SU-DHL-6 (cell line): ENCODE measurements around the gene DHRS1.
A peak's percentile ranks its signal among the peaks of the same experiment; 100 is the strongest.
"Not testable (repeated sequence)": the region's sequence is repeated elsewhere in the genome, so short reads cannot be mapped to it uniquely, and the experiment has no call there.

Experiments used
- H2AFZ ChIP-seq: fragments of 200-600 bp; sonication (generic); 2 replicates; pipeline ENCODE4 v1.6.1; 2014; ENCODE audit warnings: low read depth, mild to moderate bottlenecking, moderate library complexity, mixed read lengths, antibody characterized with exemption, low read length; ENCODE audit not compliant: severe bottlenecking
- H3F3A ChIP-seq: fragments of 200-600 bp; shearing (Covaris generic); 2 replicates; pipeline ENCODE4 v1.6.0; 2016; ENCODE audit warnings: antibody characterized with exemption, mild to moderate bottlenecking; ENCODE audit not compliant: insufficient read depth
- H3K27ac ChIP-seq: fragments of 200-600 bp; sonication (generic); 2 replicates; pipeline ENCODE4 v1.5.1; 2016; ENCODE audit warnings: low read depth, mild to moderate bottlenecking, low read length, moderate library complexity, mixed read lengths
- H3K27me3 ChIP-seq: fragments of 200-600 bp; sonication (generic), shearing (Covaris generic); 2 replicates; pipeline ENCODE4 v1.6.0; 2014; ENCODE audit warnings: mild to moderate bottlenecking, low read length
- H3K36me3 ChIP-seq: fragments of 200-600 bp; sonication (generic); 2 replicates; pipeline ENCODE4 v1.6.1; 2014; ENCODE audit warnings: mild to moderate bottlenecking, low read length, mixed read lengths
- H3K4me2 ChIP-seq: fragments of 300-600, 200-600 bp; shearing (Covaris generic), sonication (generic); 2 replicates; pipeline ENCODE4 v1.6.0; 2014; ENCODE audit warnings: low read length, low read depth, mild to moderate bottlenecking; ENCODE audit not compliant: poor library complexity, severe bottlenecking
- H3K4me3 ChIP-seq: fragments of 200-600 bp; sonication (generic); 2 replicates; pipeline ENCODE4 v1.5.1; 2014; ENCODE audit warnings: antibody characterized with exemption, low read length, mild to moderate bottlenecking, mixed read lengths; ENCODE audit not compliant: insufficient read depth, poor library complexity, severe bottlenecking
- H3K79me2 ChIP-seq: fragments of 200-600 bp; sonication (generic); 2 replicates; pipeline ENCODE4 v1.6.1; 2014; ENCODE audit warnings: mild to moderate bottlenecking, low read length, moderate library complexity; ENCODE audit not compliant: insufficient read depth
- H3K9ac ChIP-seq: fragments of 200-600 bp; sonication (generic); 2 replicates; pipeline ENCODE4 v1.7.0; 2014; ENCODE audit warnings: mild to moderate bottlenecking, low read length
- H3K9me2 ChIP-seq: fragments of 200-600 bp; sonication (generic); replicated peaks from 2 replicates; pipeline ENCODE4 v1.6.1; 2014; ENCODE audit warnings: low read length; ENCODE audit not compliant: insufficient read depth
- H3K9me3 ChIP-seq: fragments of 200-600 bp; sonication (generic); 2 replicates; pipeline ENCODE4 v1.6.1; 2014; ENCODE audit warnings: low read length, mixed read lengths; ENCODE audit not compliant: insufficient read depth
- H4K20me1 ChIP-seq: fragments of 200-600 bp; sonication (generic); 2 replicates; pipeline ENCODE4 v1.6.1; 2014; ENCODE audit warnings: low read depth, mild to moderate bottlenecking, antibody characterized with exemption, low read length, moderate library complexity, mixed read lengths
- CTCF ChIP-seq: fragments of 200-600 bp; sonication (generic); IDR thresholded peaks from one replicate; pipeline ENCODE4 v1.5.1; 2017; ENCODE audit warnings: antibody characterized with exemption, mild to moderate bottlenecking, low read length, moderate library complexity; ENCODE audit not compliant: insufficient read depth, poor library complexity, severe bottlenecking
- EZH2phosphoT487 ChIP-seq: fragments of 200-600 bp; sonication (generic), shearing (Covaris generic); conservative IDR thresholded peaks from 2 replicates; pipeline ENCODE4 v1.6.1; 2018; ENCODE audit warnings: mild to moderate bottlenecking, antibody characterized with exemption, low read length, moderate library complexity, mixed read lengths

DHRS1 gene

GRCh38 chr14:24246765-24247212 lies 52.8 kb downstream of the DHRS1 start:
- H3K9me2 ChIP-seq, result no peaks in the 10 kb centered on the region
- H3K36me3 ChIP-seq, result no peaks in the 10 kb centered on the region
- TF ChIP-seq CTCF (no peak), EZH2phosphoT487 (no peak)
- no peak overlapping the region for H3K4me3 ChIP-seq
- H2AFZ ChIP-seq, result no peak overlapping the region
- peaks cover 3% of the 10 kb centered on the region; the same call in 1 of the 2 replicates for H3K79me2 ChIP-seq
- H3K27me3 ChIP-seq, result no peaks in the 10 kb centered on the region
- H4K20me1 ChIP-seq, result no peaks in the 10 kb centered on the region; the same call in 1 of the 2 replicates
- H3K4me2 ChIP-seq, result no peak overlapping the region
- no peaks in the 10 kb centered on the region for H3F3A ChIP-seq
- H3K9me3 ChIP-seq, result no peaks in the 10 kb centered on the region
- H3K27ac ChIP-seq, result no peak overlapping the region
- no peak overlapping the region for H3K9ac ChIP-seq

- not testable (repeated sequence) for H3K9me2 ChIP-seq, H3K4me3 ChIP-seq, H3K36me3 ChIP-seq, H3K27ac ChIP-seq, H3K27me3 ChIP-seq, H3K9ac ChIP-seq, H3F3A ChIP-seq, H3K9me3 ChIP-seq, H2AFZ ChIP-seq, H4K20me1 ChIP-seq, H3K4me2 ChIP-seq, H3K79me2 ChIP-seq
Observed at GRCh38 chr14:24245350-24245749, 54.2 kb downstream of the DHRS1 start.

GRCh38 chr14:24243336-24243836 lies 56.2 kb downstream of the DHRS1 start:
- no peak for TF ChIP-seq CTCF
- no peak for TF ChIP-seq EZH2phosphoT487
- no peaks in the 10 kb centered on the region for H3K27me3 ChIP-seq
- peak overlapping the region; percentile 89 for H3K27ac ChIP-seq
- H3K9me3 ChIP-seq, result no peaks in the 10 kb centered on the region
- H3K4me3 ChIP-seq, result peak overlapping the region; percentile 84
- peak overlapping the region; percentile 80 for H3K4me2 ChIP-seq
- H3K9ac ChIP-seq, result peak overlapping the region; percentile 75
- no peaks in the 10 kb centered on the region; the same call in 1 of the 2 replicates for H3K36me3 ChIP-seq
- peak overlapping the region; percentile 83 for H2AFZ ChIP-seq
- H4K20me1 ChIP-seq, result no peaks in the 10 kb centered on the region; the same call in 1 of the 2 replicates
- peaks cover 7% of the 10 kb centered on the region; the same call in 1 of the 2 replicates for H3K79me2 ChIP-seq
- H3K9me2 ChIP-seq, result no peaks in the 10 kb centered on the region
- H3F3A ChIP-seq, result no peaks in the 10 kb centered on the region

GRCh38 chr14:24241829-24242443 lies 57.6 kb downstream of the DHRS1 start:
- H3K27ac ChIP-seq, result peak overlapping the region; percentile 89
- no peaks in the 10 kb centered on the region for H3K9me2 ChIP-seq
- H3K9ac ChIP-seq, result peak overlapping the region; percentile 75
- no peaks in the 10 kb centered on the region for H3K27me3 ChIP-seq
- H3K4me2 ChIP-seq, result peak overlapping the region; percentile 80
- H4K20me1 ChIP-seq, result no peaks in the 10 kb centered on the region; the same call in 1 of the 2 replicates
- no peaks in the 10 kb centered on the region for H3F3A ChIP-seq
- no peak for TF ChIP-seq CTCF
- no peak for TF ChIP-seq EZH2phosphoT487
- H3K36me3 ChIP-seq, result no peaks in the 10 kb centered on the region; the same call in 1 of the 2 replicates
- peak overlapping the region; percentile 83 for H2AFZ ChIP-seq
- no peaks in the 10 kb centered on the region for H3K9me3 ChIP-seq
- peaks cover 7% of the 10 kb centered on the region; the same call in 1 of the 2 replicates for H3K79me2 ChIP-seq
- H3K4me3 ChIP-seq, result peak overlapping the region; percentile 84
